ENCODE results near the gene DNAAF2.
A peak's percentile ranks its signal among the peaks of the same experiment; 100 is the strongest.
"Not testable (repeated sequence)": the region's sequence is repeated elsewhere in the genome, so short reads cannot be mapped to it uniquely, and the experiment has no call there.

DNAAF2 gene

GRCh38 chr14:49619730-49620129 lies 15.3 kb downstream of the DNAAF2 start:
- Histone ChIP-seq H3K4me1 (ENCODE audit: control insufficient read depth in 1 of 2, insufficient read depth in 2 of 2, low read length in 2 of 2) (peaks cover 18 to 25% of the 10 kb centered on the region in 2 donors), H3K27me3 (ENCODE audit: low read depth, low read length) (no peaks in the 10 kb centered on the region), H3K27ac (ENCODE audit: low read length) (peak overlapping the region; percentile 99)

DNA sequence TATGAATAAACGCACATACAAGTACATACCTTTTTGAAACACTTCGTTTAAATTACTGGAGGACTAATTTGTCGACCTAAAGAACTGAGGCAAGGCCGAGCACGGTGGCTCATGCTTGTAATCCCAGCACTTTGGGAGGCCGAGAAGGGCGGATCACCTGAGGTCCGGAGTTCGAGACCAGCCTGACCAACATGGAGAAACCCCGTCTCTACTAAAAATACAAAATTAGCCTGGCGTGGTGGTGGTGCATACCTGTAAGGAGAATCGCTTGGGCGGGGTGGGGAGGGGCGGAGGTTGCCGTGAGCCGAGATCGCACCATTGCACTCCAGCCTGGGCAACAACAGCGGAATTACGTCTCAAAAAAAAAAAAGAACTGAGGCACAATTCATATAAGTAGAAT lies 15.8 kb downstream of the DNAAF2 start:
- H3K36me3 ChIP-seq (ENCODE audit: control insufficient read depth in 1 of 2, insufficient read depth in 2 of 2, low read length in 2 of 2); H3K27me3 ChIP-seq (ENCODE audit: low read depth, low read length); H3K9me3 ChIP-seq (ENCODE audit: control insufficient read depth in 1 of 2, low read length in 2 of 2): not testable (repeated sequence)
- peaks cover 18 to 25% of the 10 kb centered on the region in 2 donors for H3K4me1 ChIP-seq (ENCODE audit: control insufficient read depth in 1 of 2, insufficient read depth in 2 of 2, low read length in 2 of 2)
- peak overlapping the region; percentile 90 to 96 for H3K4me3 ChIP-seq (ENCODE audit: low read depth in 1 of 2, low read length in 2 of 2)
- peak overlapping the region; percentile 99 for H3K27ac ChIP-seq (ENCODE audit: low read length)

More at GRCh38 chr14:49619730-49620129, 15.3 kb downstream of the DNAAF2 start:
- Histone ChIP-seq H3K4me3 (ENCODE audit: low read depth in 1 of 2, low read length in 2 of 2) (peak overlapping the region; percentile 90 to 96), H3K36me3 (ENCODE audit: control insufficient read depth in 1 of 2, insufficient read depth in 2 of 2, low read length in 2 of 2) (peaks cover 5 to 9% of the 10 kb centered on the region in 2 donors), H3K9me3 (ENCODE audit: control insufficient read depth in 1 of 2, low read length in 2 of 2) (no peaks in the 10 kb centered on the region)

GRCh38 chr14:49617852-49618519 lies 17.1 kb downstream of the DNAAF2 start:
- H3K27ac ChIP-seq (ENCODE audit: low read length): no peak overlapping the region
- no peaks in the 10 kb centered on the region for H3K9me3 ChIP-seq (ENCODE audit: control insufficient read depth in 1 of 2, low read length in 2 of 2)
- peaks cover 5 to 9% of the 10 kb centered on the region in 2 donors for H3K36me3 ChIP-seq (ENCODE audit: control insufficient read depth in 1 of 2, insufficient read depth in 2 of 2, low read length in 2 of 2)
- H3K4me1 ChIP-seq (ENCODE audit: control insufficient read depth in 1 of 2, insufficient read depth in 2 of 2, low read length in 2 of 2): peaks cover 16 to 17% of the 10 kb centered on the region in 2 donors
- H3K27me3 ChIP-seq (ENCODE audit: low read depth, low read length): no peaks in the 10 kb centered on the region
- no peak overlapping the region for H3K4me3 ChIP-seq (ENCODE audit: low read depth in 1 of 2, low read length in 2 of 2)

DNA sequence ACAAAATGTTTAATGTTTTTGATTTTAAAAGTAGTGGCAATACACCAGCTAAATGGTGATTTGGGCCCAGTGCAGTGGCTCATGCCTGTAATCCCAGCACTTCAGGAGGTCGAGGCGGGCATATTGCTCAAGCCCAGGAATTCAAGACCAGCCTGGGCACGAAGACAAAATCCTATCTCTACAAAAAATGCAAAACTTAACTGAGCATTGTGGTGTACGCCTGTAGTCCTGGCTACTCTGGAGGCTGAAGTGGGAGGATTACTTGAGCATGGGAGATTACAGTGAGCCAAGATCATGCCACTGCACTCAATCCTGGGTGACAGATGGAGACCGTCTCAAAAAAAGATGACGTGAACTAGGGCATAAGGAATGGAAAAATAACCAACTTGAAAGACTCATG lies 19.3 kb downstream of the DNAAF2 start:
- H3K27me3 ChIP-seq (ENCODE audit: low read depth, low read length): no peaks in the 10 kb centered on the region
- H3K36me3 ChIP-seq (ENCODE audit: control insufficient read depth in 1 of 2, insufficient read depth in 2 of 2, low read length in 2 of 2): peaks cover 5 to 9% of the 10 kb centered on the region in 2 donors
- no peak overlapping the region for H3K27ac ChIP-seq (ENCODE audit: low read length)
- peaks cover 0 to 3% of the 10 kb centered on the region in 2 donors for H3K4me1 ChIP-seq (ENCODE audit: control insufficient read depth in 1 of 2, insufficient read depth in 2 of 2, low read length in 2 of 2)
- H3K9me3 ChIP-seq (ENCODE audit: control insufficient read depth in 1 of 2, low read length in 2 of 2): no peaks in the 10 kb centered on the region
- H3K4me3 ChIP-seq (ENCODE audit: low read depth in 1 of 2, low read length in 2 of 2): no peak overlapping the region

DNA sequence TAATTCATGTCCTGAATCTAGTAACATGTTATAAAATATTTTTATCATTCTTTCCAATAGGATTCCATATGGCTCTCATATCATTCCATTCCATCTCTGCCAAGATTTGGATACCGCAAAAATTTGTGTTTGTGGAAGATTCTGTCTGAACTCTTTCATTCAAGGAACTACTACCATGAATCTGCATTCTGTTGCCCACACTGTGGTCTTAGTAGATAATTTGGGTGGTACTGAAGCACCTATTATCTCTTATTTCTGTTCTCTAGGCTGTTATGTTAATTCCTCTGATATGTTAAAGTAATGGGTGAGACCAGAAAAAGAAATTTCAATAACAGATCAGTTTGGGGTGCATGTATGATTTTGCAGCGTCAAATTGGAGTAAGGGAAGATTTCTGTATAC lies 20.8 kb downstream of the DNAAF2 start:
- H3K4me1 ChIP-seq (ENCODE audit: control insufficient read depth in 1 of 2, insufficient read depth in 2 of 2, low read length in 2 of 2): peaks cover 0 to 3% of the 10 kb centered on the region in 2 donors
- no peaks in the 10 kb centered on the region for H3K27me3 ChIP-seq (ENCODE audit: low read depth, low read length)
- no peak overlapping the region for H3K27ac ChIP-seq (ENCODE audit: low read length)
- peaks cover 5 to 9% of the 10 kb centered on the region in 2 donors for H3K36me3 ChIP-seq (ENCODE audit: control insufficient read depth in 1 of 2, insufficient read depth in 2 of 2, low read length in 2 of 2)
- no peaks in the 10 kb centered on the region for H3K9me3 ChIP-seq (ENCODE audit: control insufficient read depth in 1 of 2, low read length in 2 of 2)
- H3K4me3 ChIP-seq (ENCODE audit: low read depth in 1 of 2, low read length in 2 of 2): no peak overlapping the region

- peaks cover 0 to 1% of the 10 kb centered on the region in 2 donors for H3K36me3 ChIP-seq (ENCODE audit: control insufficient read depth in 1 of 2, insufficient read depth in 2 of 2, low read length in 2 of 2)
- no peak overlapping the region for H3K4me3 ChIP-seq (ENCODE audit: low read depth in 1 of 2, low read length in 2 of 2)
- no peaks in the 10 kb centered on the region for H3K9me3 ChIP-seq (ENCODE audit: control insufficient read depth in 1 of 2, low read length in 2 of 2)
- no peak overlapping the region for H3K27ac ChIP-seq (ENCODE audit: low read length)
- no peaks in the 10 kb centered on the region for H3K27me3 ChIP-seq (ENCODE audit: low read depth, low read length)
- no peaks in the 10 kb centered on the region for H3K4me1 ChIP-seq (ENCODE audit: control insufficient read depth in 1 of 2, insufficient read depth in 2 of 2, low read length in 2 of 2)
Observed at GRCh38 chr14:49612671-49613070, 22.4 kb downstream of the DNAAF2 start.

DNA sequence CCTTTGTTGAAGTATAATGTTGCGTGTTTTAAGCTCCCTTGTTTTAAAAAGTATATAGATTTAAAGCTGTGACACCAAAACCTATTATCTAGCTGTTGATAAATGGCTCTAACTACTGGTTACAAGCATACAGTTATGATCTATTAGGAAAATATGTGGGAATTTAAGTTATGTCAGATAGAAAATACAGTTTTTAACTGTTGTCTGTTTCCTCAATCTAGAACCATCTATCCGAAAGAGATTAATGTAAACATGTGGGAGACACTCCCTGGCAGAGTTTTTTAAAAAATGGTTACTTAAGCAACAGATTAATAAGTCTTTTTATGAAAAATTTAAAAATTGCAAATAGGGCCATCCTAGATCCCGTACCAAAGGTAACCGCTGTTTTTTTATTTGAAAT lies 22.8 kb downstream of the DNAAF2 start:
- no peaks in the 10 kb centered on the region for H3K36me3 ChIP-seq (ENCODE audit: control insufficient read depth in 1 of 2, insufficient read depth in 2 of 2, low read length in 2 of 2)

DNA sequence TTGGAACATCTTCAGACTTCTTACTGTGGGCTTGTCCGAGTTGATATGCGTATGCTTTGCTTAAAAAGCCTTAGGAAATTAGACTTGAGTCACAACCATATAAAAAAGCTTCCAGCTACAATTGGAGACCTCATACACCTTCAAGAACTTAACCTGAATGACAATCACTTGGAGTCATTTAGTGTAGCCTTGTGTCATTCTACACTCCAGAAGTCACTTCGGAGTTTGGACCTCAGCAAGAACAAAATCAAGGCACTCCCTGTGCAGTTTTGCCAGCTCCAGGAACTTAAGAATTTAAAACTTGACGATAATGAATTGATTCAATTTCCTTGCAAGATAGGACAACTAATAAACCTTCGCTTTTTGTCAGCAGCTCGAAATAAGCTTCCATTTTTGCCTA lies 27.5 kb downstream of the DNAAF2 start:
- Histone ChIP-seq H3K36me3 (ENCODE audit: control insufficient read depth in 1 of 2, insufficient read depth in 2 of 2, low read length in 2 of 2) (peaks cover 0 to 7% of the 10 kb centered on the region in 2 donors), H3K9me3 (ENCODE audit: control insufficient read depth in 1 of 2, low read length in 2 of 2) (no peaks in the 10 kb centered on the region), H3K4me1 (ENCODE audit: control insufficient read depth in 1 of 2, insufficient read depth in 2 of 2, low read length in 2 of 2) (no peaks in the 10 kb centered on the region), H3K4me3 (ENCODE audit: low read depth in 1 of 2, low read length in 2 of 2) (no peak overlapping the region), H3K27me3 (ENCODE audit: low read depth, low read length) (no peaks in the 10 kb centered on the region), H3K27ac (ENCODE audit: low read length) (no peak overlapping the region)

More for the DNA sequence above, 22.8 kb downstream of the DNAAF2 start:
- Histone ChIP-seq H3K27me3 (ENCODE audit: low read depth, low read length) (no peaks in the 10 kb centered on the region), H3K4me1 (ENCODE audit: control insufficient read depth in 1 of 2, insufficient read depth in 2 of 2, low read length in 2 of 2) (no peaks in the 10 kb centered on the region), H3K4me3 (ENCODE audit: low read depth in 1 of 2, low read length in 2 of 2) (no peak overlapping the region), H3K27ac (ENCODE audit: low read length) (no peak overlapping the region), H3K9me3 (ENCODE audit: control insufficient read depth in 1 of 2, low read length in 2 of 2) (no peaks in the 10 kb centered on the region)

GRCh38 chr14:49598485-49599300 lies 36.4 kb downstream of the DNAAF2 start, which contains the start of gene LRR1:
LRR1 (plus strand) TSS chr14:49598940; CDS start chr14:49599021, 81 bp downstream.
- peaks cover 0 to 5% of the 10 kb centered on the region in 2 donors for H3K4me1 ChIP-seq (ENCODE audit: control insufficient read depth in 1 of 2, insufficient read depth in 2 of 2, low read length in 2 of 2)
- no peaks in the 10 kb centered on the region for H3K9me3 ChIP-seq (ENCODE audit: control insufficient read depth in 1 of 2, low read length in 2 of 2)
- H3K27ac ChIP-seq (ENCODE audit: low read length): peak within 1 kb of the TSS; percentile 83
- peak within 1 kb of the TSS; percentile 80 to 81 for H3K4me3 ChIP-seq (ENCODE audit: low read depth in 1 of 2, low read length in 2 of 2)
- no peaks in the 10 kb centered on the region for H3K27me3 ChIP-seq (ENCODE audit: low read depth, low read length)
- no peaks in the 10 kb centered on the region for H3K36me3 ChIP-seq (ENCODE audit: control insufficient read depth in 1 of 2, insufficient read depth in 2 of 2, low read length in 2 of 2)

DNA sequence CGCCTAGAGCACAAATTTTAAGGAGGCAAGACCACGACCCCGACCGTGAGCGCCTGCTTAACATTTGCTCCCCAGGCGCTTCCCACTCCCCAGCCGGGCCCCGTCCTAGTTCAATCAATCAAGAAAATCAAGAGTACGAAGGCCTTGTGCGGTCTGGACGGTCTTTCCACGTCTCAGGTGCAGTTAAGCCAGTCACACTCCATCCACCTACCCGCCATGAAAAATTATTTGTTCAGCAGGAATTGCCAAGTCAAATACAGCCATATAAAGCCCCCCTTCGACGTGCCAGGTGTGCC lies 36.9 kb downstream of the DNAAF2 start:
- Histone ChIP-seq H3K27ac (ENCODE audit: low read length) (peak overlapping the region; percentile 83), H3K36me3 (ENCODE audit: control insufficient read depth in 1 of 2, insufficient read depth in 2 of 2, low read length in 2 of 2) (no peaks in the 10 kb centered on the region), H3K9me3 (ENCODE audit: control insufficient read depth in 1 of 2, low read length in 2 of 2) (no peaks in the 10 kb centered on the region), H3K27me3 (ENCODE audit: low read depth, low read length) (no peaks in the 10 kb centered on the region), H3K4me1 (ENCODE audit: control insufficient read depth in 1 of 2, insufficient read depth in 2 of 2, low read length in 2 of 2) (peaks cover 0 to 5% of the 10 kb centered on the region in 2 donors), H3K4me3 (ENCODE audit: low read depth in 1 of 2, low read length in 2 of 2) (peak overlapping the region; percentile 80 to 81)

- peaks cover 0 to 5% of the 10 kb centered on the region in 2 donors for H3K4me1 ChIP-seq (ENCODE audit: control insufficient read depth in 1 of 2, insufficient read depth in 2 of 2, low read length in 2 of 2)
- no peaks in the 10 kb centered on the region for H3K27me3 ChIP-seq (ENCODE audit: low read depth, low read length)
- no peak overlapping the region for H3K4me3 ChIP-seq (ENCODE audit: low read depth in 1 of 2, low read length in 2 of 2)
- no peaks in the 10 kb centered on the region for H3K9me3 ChIP-seq (ENCODE audit: control insufficient read depth in 1 of 2, low read length in 2 of 2)
- no peak overlapping the region for H3K27ac ChIP-seq (ENCODE audit: low read length)
- no peaks in the 10 kb centered on the region for H3K36me3 ChIP-seq (ENCODE audit: control insufficient read depth in 1 of 2, insufficient read depth in 2 of 2, low read length in 2 of 2)
Observed at GRCh38 chr14:49594347-49595091, 40.5 kb downstream of the DNAAF2 start.
